ENCODE data around the gene MYT1. TPM values are rescaled to one million over a fixed set of nuclear protein-coding genes. Genes with fewer than 3 reads are reported as not detected.

Gene MYT1
- polyA plus RNA-seq, 1 donor from 2014 or later: 35.8 TPM

GRCh38 chr20:64143018-64143801 lies 21.0 kb upstream of the MYT1 start:
- H3K4me2 ChIP-seq (ENCODE audit: low read length): no peak overlapping the region
- no peaks in the 10 kb centered on the region for H3K9me3 ChIP-seq (ENCODE audit: low read length)
- no peak for TF ChIP-seq MXI1 (conservative IDR thresholded peaks at IDR 0.05; ENCODE audit: poor library complexity, severe bottlenecking)
- no peak for TF ChIP-seq EZH2 (IDR thresholded peaks at IDR 0.05; ENCODE audit: borderline replicate concordance, insufficient read depth, low read length, poor library complexity, severe bottlenecking)
- no peak for TF ChIP-seq EP300 (conservative IDR thresholded peaks at IDR 0.05; ENCODE audit: poor library complexity, severe bottlenecking)
- no peak for TF ChIP-seq SMC3 (conservative IDR thresholded peaks at IDR 0.05; ENCODE audit: poor library complexity)
- no peak for TF ChIP-seq CTCF (IDR thresholded peaks at IDR 0.05; ENCODE audit: poor library complexity, severe bottlenecking)
- no peak for TF ChIP-seq POLR2AphosphoS5 (IDR thresholded peaks at IDR 0.05)
- no peak for TF ChIP-seq RAD21 (conservative IDR thresholded peaks at IDR 0.05)
- TF ChIP-seq TAF1 (IDR thresholded peaks at IDR 0.05; ENCODE audit: low read depth): no peak
- TF ChIP-seq, protein P1, sequence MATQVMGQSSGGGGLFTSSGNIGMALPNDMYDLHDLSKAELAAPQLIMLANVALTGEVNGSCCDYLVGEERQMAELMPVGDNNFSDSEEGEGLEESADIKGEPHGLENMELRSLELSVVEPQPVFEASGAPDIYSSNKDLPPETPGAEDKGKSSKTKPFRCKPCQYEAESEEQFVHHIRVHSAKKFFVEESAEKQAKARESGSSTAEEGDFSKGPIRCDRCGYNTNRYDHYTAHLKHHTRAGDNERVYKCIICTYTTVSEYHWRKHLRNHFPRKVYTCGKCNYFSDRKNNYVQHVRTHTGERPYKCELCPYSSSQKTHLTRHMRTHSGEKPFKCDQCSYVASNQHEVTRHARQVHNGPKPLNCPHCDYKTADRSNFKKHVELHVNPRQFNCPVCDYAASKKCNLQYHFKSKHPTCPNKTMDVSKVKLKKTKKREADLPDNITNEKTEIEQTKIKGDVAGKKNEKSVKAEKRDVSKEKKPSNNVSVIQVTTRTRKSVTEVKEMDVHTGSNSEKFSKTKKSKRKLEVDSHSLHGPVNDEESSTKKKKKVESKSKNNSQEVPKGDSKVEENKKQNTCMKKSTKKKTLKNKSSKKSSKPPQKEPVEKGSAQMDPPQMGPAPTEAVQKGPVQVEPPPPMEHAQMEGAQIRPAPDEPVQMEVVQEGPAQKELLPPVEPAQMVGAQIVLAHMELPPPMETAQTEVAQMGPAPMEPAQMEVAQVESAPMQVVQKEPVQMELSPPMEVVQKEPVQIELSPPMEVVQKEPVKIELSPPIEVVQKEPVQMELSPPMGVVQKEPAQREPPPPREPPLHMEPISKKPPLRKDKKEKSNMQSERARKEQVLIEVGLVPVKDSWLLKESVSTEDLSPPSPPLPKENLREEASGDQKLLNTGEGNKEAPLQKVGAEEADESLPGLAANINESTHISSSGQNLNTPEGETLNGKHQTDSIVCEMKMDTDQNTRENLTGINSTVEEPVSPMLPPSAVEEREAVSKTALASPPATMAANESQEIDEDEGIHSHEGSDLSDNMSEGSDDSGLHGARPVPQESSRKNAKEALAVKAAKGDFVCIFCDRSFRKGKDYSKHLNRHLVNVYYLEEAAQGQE (IDR thresholded peaks at IDR 0.05; ENCODE audit: borderline replicate concordance): no peak
- H3K27ac ChIP-seq (ENCODE audit: low read length): no peak overlapping the region
- H3K36me3 ChIP-seq (ENCODE audit: insufficient read depth, low read length): no peaks in the 10 kb centered on the region
- no peak overlapping the region for H3K4me3 ChIP-seq (ENCODE audit: low read length)
- no peak overlapping the region for H2AFZ ChIP-seq (ENCODE audit: low read depth, low read length)
- no peaks in the 10 kb centered on the region for H4K20me1 ChIP-seq (ENCODE audit: insufficient read depth)
- H3K9ac ChIP-seq (ENCODE audit: low read length): no peak overlapping the region
- no peaks in the 10 kb centered on the region for H3K79me2 ChIP-seq (replicated peaks; ENCODE audit: insufficient read depth, low read length)
- no peaks in the 10 kb centered on the region for H3K9me2 ChIP-seq (ENCODE audit: insufficient read depth, low read length)
- no peaks in the 10 kb centered on the region for H3K27me3 ChIP-seq (ENCODE audit: insufficient read depth, low read depth, low read length)
- no peaks in the 10 kb centered on the region for H3F3A ChIP-seq (ENCODE audit: insufficient read depth, low read length, poor library complexity, severe bottlenecking)

GRCh38 chr20:64144144-64144912 lies 19.9 kb upstream of the MYT1 start:
- TF ChIP-seq EP300 (conservative IDR thresholded peaks at IDR 0.05; ENCODE audit: poor library complexity, severe bottlenecking) (no peak), SMC3 (conservative IDR thresholded peaks at IDR 0.05; ENCODE audit: poor library complexity) (no peak), MXI1 (conservative IDR thresholded peaks at IDR 0.05; ENCODE audit: poor library complexity, severe bottlenecking) (no peak), CTCF (IDR thresholded peaks at IDR 0.05; ENCODE audit: poor library complexity, severe bottlenecking) (no peak), POLR2AphosphoS5 (IDR thresholded peaks at IDR 0.05) (no peak), TAF1 (IDR thresholded peaks at IDR 0.05; ENCODE audit: low read depth) (no peak), EZH2 (IDR thresholded peaks at IDR 0.05; ENCODE audit: borderline replicate concordance, insufficient read depth, low read length, poor library complexity, severe bottlenecking) (no peak), RAD21 (conservative IDR thresholded peaks at IDR 0.05) (no peak)
- TF ChIP-seq, protein P1 (IDR thresholded peaks at IDR 0.05; ENCODE audit: borderline replicate concordance): no peak
- Histone ChIP-seq H3K9me2 (ENCODE audit: insufficient read depth, low read length) (no peaks in the 10 kb centered on the region), H3K27ac (ENCODE audit: low read length) (no peak overlapping the region), H3K4me2 (ENCODE audit: low read length) (no peak overlapping the region), H3K9me3 (ENCODE audit: low read length) (no peaks in the 10 kb centered on the region), H2AFZ (ENCODE audit: low read depth, low read length) (no peak overlapping the region), H4K20me1 (ENCODE audit: insufficient read depth) (no peaks in the 10 kb centered on the region), H3K36me3 (ENCODE audit: insufficient read depth, low read length) (no peaks in the 10 kb centered on the region), H3K79me2 (replicated peaks; ENCODE audit: insufficient read depth, low read length) (no peaks in the 10 kb centered on the region), H3K9ac (ENCODE audit: low read length) (no peak overlapping the region), H3K4me3 (ENCODE audit: low read length) (no peak overlapping the region), H3K27me3 (ENCODE audit: insufficient read depth, low read depth, low read length) (no peaks in the 10 kb centered on the region), H3F3A (ENCODE audit: insufficient read depth, low read length, poor library complexity, severe bottlenecking) (no peaks in the 10 kb centered on the region)

Measured in neural cell (in vitro differentiated cells).